ENCODE measurements around the gene SEMA3B.

DNA sequence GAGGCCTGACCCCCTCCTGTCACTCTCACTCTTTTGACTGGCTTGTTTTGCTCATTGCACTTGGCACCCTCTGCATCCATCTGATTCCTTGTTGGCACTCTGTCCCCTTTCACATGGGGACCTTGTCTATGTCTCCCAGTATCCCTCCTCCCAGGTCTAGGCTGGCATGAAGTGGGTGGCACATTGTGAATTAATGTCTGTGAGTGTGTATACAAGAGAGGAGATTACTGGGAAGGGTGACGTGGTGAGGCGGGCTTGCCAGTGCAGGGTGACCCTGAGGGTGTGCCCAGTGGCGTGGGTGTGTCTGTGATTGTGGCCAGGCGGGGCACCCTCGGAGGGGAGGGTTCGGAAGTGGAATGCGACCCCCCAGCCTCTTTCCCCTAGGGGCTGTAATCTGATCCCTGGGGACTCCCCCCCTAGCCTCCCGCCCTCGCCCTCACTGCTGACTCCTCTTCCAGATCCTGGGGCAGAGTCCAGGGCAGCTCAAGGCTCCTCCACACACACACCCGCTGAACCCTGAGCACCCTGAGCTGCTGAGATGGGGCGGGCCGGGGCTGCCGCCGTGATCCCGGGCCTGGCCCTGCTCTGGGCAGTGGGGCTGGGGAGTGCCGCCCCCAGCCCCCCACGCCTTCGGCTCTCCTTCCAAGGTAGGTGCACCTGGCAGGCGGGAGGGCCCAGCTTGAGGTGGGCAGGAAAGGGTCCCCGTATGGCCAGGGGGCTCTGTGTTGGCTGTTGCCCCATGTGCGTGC, at the start of gene SEMA3B:
- TF ChIP-seq CTCF (IDR thresholded peaks at IDR 0.05) (no peak), POLR2A (IDR thresholded peaks at IDR 0.05) (peak; percentile 38 to 57)
